ENCODE measurements around the gene MAN2A2.

Gene MAN2A2
- total RNA-seq, result 140 to 232 (median 211) reads per million in 4 experiments

DNA sequence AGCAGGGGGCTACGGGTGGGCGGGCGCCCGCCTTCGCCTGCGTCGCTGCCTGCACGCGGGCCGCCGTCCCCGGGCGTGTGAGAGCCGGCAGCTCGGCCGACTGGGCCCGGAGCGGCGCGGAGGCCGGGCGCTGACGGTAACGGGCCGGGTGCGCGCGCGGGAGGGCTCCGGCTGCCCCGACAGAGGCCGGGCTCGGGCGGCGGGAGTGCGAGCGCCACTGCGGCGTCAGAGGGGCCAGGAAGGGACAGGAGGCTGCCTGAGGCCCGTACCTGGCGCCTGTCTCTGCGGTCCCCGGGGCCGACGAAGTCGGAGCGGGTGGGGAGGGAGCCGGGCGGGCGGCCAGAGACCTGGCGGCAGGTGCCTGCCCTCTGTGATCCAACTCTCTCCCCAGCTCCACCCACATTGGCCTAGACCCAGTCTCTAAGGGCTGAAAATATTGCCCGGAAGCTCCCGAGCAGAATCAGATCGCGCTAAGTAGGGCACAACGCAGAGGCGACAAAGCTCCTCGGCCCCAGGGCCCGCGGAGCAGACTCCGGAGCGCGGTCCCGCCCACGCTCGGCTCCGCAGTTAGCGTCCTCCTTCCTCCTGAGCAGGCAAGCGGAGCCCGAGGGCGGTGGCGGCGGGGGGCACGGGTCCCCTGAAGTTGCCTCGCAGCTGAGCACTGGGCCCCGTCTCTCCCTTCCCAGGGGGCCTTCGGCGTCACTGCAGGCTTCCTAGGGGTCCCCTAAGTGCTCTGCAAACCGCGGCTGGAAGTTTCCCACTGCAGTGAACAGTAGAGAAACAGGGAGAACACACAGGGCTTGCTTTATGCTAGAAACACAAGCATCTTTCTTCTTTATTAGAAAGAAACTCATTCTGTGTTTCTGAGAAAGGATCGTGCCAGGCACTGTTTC is at the start of gene MAN2A2:
Gene MAN2A2 (plus strand): TSS at position 463 of the 893 bp plus-strand sequence. CDS start 906 bp downstream, outside the sequence.
- DNase-seq, result peak; percentile 42

DNA sequence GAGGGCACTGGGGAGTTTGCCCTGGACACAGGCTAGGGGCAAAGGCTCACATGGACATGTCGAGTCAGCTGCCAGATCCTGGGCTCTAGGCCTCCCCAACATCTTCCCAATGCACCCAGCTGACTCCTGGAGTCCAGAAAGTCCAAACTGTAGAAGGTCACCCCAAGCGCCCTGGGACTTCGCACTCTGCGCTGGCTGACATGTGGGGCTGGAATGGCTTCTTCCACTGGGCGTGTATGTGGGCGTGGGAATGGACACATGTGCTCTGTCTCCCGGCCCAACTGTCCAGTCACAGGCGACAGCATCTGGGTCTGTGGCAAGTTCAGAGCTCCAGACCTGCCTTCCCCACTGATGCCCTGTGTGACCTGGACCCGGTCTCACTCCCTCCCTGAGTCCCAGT is 48.0 kb upstream of the MAN2A2 start:
- DNase-seq, result no peak

DNA sequence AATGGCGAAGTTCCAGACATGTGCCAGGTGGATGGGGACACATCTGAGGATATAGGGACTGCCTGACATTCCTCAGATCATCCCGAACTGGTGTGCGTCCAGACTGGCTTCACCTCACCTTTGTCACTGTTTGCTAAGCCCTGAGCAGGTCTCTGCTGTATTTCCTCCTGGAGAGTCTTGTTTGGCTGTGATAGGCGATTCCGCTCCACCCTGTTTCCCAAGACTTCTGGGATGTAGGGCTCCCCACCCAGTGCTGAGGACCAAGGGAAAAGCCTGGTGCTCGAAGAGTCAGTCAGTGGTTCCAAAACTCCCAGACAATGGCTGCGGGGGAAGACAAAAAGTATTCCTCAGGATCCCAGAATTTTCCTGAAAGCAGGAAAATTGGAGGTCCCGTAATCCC is 45.8 kb upstream of the MAN2A2 start:
- DNase-seq, result no peak

DNA sequence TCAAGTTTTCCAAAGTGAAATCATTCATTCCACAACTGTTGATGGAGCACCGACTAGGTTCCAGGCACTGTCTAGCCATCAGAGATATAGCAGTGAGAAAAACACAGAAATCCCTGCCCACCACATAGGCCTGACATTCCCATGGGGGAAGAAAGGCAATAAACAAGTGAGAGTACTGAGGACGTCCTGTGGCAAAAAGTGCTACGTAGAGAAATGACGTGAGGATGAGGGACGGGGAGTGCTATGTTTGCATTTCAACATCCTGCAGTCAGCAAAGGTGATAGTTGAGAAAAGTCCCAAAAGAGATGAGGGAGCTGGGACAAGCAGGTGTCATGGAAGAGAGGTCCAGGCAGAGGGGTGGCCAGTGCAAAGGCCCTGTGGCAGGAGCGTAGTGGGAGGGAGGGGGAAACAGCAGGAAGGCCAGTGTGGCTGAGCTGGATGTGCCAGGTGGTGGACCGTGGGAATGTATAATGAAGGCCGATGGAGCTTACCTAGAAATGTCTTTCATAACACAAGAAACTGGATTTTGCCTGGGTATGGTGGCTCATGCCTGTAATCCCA is 45.1 kb upstream of the MAN2A2 start:
- DNase-seq, result no peak

DNA sequence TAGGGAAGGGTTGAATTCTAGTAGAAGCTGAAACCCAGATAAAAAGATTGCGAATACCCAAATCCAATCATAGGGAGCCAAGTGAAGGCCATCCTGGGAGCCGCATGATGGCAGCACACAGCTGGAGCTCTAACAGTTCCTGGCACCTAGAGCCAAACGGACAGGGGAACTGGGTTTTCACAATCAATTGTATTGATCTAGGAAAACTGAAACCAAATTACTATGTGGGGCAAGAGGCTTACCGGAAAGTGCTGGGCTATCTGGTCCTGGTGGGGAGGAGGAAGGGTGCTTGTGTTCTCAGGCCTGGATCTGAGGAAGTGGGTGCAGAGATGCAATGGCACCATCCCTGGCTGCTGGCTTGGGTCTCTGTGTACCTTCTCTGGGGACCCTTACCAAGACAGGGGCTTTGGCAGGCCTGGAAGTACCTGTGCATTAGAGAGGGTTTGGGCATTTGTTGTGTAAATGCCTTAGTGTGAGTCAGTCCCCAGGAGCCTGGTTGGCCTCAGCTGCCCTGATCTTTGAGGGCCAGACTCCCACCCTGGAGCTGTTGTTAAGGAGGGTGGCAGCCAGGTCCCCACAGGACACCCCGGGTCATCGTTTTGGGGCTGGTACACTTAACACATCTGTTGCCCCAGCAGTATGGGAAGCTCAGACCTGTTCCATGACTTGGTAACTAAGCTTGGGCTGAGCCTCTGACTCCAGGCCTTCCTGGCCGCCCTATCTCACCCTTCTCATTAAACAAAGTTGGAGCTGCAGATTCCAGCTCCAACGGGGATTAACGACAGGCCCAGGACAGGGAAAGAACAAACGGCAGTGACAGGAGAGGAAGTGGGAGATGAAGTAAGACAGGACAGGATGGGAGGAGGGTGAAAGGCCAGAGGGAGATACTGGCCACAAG is 43.6 kb upstream of the MAN2A2 start:
- no peak for DNase-seq

- no peak for DNase-seq
These were observed 42.7 kb upstream of the MAN2A2 start for GRCh38 chr15:90860450-90860849.

DNA sequence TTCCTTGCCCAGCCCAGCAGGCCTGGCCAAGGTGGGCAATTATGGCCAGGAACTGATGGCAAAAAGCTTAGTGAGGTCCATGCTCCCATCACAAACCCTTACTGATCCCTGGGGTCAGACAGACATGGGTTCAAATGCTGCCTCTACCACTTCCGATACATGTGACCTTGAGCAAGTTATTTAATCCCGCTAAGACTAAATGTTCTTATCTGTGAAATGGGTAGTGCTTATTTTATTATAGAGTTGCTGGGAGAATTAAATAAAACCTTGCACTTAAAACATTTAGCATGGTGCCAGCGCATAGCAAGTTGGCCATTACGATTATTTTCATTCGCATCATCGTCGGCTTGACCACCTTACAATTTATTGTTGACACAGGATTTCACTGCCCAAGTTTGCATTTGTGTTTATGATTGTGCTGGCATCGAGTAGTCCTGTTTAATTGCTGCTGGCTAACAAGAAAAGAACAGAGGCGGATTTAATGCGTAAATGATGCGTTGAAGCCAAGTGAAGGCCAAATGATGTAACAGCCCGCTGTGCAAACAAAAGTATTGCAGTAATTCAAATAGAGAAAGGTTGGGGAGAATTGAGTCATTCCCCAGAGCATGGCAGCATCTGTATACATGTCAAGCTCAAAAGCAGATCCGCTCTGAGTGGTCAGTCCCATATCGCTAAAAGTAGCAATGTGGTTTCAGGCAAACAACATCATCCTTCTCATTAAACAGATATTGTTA is 42.0 kb upstream of the MAN2A2 start:
- no peak for DNase-seq

- no peak for DNase-seq
These were observed 40.6 kb upstream of the MAN2A2 start for GRCh38 chr15:90862487-90862886.

DNA sequence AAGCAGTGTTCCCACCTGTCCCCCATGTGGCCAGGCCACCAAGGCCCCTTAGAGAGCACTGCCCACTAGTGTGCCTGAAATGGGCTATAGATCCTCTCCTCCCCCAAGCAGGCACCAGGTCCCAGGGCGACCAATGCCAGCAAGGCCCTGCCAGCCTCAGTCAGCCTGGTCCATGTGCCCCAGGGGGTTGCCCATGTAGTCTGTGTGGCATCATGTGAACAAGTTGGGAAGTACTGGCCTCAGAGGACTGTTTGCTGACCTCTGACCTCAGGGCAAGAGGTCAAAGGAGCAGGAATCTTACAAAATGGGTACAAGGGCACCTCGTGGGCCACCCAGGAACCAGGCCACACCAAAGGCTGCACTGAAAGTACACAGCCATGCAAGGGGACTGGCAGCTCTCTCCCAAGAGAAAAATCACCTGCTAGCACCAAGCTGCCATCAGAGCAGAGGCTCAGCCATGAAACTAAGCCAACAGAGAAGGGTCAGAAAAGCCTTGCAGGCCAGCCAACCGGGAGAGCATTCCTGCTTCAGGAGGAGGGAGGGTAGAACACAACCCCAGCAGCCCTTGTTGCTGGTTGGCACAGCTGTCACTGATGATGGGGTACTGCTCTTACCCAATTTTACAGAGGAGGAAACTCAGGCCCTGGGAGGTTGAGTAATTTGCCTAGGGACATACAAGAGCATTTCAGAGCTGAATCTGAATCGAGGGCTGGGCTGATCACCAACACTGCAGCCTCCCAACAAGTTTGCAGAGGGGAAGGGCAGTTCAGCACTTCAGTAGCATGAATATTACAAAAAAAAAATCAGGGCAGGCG is 39.9 kb upstream of the MAN2A2 start:
- no peak for DNase-seq

- DNase-seq, result no peak
These were observed 39.1 kb upstream of the MAN2A2 start for GRCh38 chr15:90863987-90864386.

DNA sequence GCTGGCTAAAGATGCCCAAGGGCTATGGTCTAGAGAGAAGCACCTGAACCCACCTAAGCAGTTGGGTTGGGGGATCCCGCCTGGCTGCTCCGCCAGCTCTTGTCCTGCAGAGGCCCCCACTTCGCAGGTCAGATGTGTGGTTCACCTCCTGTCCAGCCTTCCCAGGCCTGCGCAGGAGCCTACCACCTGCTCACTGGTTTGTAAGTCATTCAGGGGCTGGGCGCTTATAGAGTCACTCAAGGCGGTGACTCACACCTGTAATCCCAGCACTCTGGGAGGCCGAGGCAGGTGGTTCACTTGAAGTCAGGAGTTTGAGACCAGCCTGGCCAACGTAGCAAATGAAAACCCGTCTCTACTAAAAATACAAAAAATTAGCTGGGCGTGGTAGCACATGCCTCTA is 38.6 kb upstream of the MAN2A2 start:
- DNase-seq, result no peak

DNA sequence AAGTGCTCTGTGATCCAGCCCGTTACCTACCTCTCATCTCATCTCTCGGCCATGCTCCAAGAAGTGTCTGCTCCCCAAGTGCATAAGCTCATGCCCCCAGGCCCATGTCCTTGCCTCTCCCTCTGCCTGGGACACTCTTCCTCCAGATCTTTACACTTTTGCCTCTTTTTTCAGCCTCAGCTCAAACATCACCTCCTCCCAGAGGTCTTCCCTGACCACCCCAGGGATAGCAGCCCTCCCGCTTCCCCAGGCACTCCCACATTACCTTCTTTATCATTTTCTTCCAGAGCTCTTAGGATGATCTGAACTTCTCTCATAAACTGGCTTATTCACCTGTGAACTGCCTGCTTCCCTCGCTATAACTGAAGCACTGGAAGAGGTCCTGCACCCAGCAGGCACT is 37.4 kb upstream of the MAN2A2 start:
- no peak for DNase-seq

GRCh38 chr15:90866161-90866715 is 36.9 kb upstream of the MAN2A2 start:
- DNase-seq, result no peak

DNA sequence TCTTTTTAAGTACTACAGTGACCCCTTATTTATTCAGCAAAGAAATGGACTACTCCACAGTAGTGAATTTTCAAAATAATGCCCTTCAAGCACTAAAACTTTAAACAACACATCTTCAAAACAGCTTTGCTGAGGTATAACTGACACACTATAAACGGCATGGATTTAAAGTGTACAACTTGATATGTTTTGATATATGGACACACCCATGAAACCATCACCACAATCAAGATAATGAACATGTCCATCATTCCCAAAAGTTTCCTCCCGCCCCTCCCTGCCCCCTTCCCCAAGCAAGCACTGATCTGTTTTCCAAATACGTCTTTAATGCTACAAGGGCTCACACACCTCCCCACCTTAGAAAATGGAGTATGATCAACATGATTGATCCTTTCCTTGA is 36.3 kb upstream of the MAN2A2 start:
- no peak for DNase-seq

DNA sequence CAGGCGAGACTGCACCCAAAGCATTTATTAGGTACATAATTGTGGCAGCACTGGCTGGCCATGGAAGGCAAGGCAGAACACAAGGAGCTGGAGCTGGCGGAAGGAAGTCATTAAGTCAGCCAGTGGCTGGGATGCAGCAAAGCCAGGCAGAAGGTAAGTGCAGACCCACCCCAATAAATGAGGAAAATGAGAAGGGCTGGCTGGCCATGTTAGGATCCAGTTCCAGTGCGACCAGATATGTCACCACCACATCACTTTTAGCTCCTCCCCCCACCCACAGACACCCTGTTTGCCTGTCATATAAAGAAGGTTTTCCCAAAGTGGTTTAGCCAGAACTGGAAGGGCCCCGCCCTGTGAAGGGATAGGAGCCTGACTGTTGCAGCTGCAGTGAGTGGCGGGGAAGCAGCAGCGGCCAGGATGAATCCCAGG is 34.8 kb upstream of the MAN2A2 start, which contains the start of gene FURIN:
Gene FURIN (plus strand): TSS at position 328 of the 429 bp plus-strand sequence. CDS start 7,153 bp downstream, outside the sequence.
- DNase-seq, result no peak

- no peak for DNase-seq
These were observed 34.0 kb upstream of the MAN2A2 start for GRCh38 chr15:90869140-90869541.

DNA sequence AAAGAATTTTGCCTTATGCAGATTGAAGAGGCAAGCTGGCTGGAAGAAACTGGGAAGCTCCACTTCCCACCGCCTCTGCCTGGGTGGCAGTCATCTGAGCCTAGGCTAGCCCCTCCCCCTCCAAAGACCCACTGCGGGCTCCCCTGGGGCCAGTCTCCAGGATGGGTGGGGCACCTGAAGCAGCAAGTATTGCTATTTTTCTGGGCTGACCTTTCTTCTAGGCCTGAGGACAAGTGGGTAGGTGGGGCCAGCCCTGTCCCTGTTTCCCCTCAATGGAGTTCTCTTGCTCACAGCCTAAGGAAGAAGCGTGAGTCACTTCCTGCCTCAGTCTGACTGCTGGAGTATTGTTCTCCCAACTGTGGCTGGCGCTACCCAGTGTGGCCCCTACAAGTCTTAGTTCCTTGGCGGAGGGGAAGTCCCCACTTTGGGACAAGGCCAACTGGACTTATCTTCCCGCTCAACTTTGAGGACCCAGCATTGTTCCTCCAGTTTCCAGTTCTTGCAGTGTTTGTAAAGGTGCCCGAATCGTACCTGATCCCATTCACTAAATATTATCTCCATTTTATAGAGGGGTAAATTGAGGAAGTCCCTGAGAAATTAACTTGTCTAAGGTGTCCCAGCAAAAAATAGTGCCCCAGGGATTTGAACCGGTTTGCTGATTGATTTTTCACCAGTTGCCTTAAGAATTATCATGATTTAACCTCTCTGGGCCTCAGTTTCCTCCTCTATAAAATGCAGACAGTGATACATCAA is 33.3 kb upstream of the MAN2A2 start:
- peak; percentile 20 for DNase-seq

DNA sequence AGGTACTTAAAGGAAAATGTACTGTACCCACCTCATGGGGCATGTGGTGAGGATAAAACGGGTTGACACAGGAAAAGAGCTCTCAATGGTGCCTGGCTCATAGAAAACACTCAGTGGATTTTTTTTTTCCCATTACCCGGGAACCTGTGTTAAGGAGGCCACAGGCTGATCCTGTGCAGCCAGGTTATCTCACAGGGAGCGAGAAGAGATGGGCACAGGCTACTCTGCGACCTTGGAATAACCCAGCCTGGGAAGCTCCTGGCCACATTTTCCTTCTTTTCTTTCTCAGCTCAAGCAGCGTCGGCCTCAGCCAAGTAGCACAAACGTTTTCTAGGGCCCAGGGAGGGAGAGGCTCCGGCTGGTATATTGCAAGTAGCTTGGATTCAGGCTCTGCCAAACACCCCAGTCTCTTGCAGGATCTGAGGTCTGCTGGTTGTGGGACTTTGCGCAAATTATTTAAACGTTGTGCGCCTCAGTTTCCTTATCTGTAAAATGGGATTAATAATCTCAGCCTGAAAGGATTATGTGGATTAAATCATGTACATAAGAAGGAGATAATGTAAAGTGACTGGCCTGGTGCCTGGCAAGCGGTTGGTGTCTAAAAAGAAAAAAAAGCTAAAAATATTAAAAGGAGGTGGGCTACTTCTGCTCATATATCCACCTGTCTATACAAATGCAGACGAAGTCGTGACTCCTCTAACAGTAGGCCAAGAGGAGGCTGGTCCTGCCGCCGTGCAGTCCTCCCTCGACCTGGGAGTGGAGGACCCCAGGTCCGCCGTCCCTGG is 32.6 kb upstream of the MAN2A2 start:
- DNase-seq, result no peak

DNA sequence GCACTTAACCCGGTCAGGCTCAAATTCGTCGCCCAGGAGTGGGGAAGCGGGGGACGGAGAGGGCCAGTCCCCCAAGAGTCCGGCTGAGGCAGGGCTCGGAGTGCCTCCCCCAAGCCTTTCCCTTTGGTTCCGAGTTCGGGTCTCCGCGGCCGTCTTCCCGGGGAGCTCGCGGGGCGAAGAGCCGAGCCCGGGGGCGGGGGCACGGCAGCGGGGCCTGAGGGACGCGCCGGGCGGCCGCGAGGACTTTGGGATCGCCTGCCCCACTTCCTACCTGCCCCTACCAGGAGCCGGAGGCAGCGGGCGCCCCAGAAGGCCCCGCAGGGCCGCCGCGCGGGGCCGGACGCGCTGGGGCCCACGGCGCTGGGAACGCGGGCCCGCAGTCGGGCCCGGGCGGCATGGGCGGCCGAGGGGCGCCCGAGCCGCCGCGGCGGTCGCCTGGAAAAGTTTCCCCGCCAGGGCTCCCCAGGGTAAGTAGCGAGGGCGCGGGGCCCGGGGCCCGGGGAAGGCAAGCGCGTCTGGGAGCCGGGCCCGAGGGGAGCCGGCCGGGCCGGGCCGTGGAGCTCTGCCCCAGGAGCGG is 31.9 kb upstream of the MAN2A2 start:
- peak; percentile 17 for DNase-seq

Measured in effector CD8-positive, alpha-beta T cell (primary cell).